ENCODE results near the gene VPS9D1.

VPS9D1 gene

GRCh38 chr16:89764711-89765201, 44.1 kb upstream of the VPS9D1 start:
- Histone ChIP-seq H3K4me1 (ENCODE audit: insufficient read depth, low read length, severe bottlenecking) (peaks cover 15% of the 10 kb centered on the region), H3K4me2 (ENCODE audit: low read length) (peak overlapping the region; percentile 32; the same call in 1 of the 2 replicates), H2AFZ (ENCODE audit: low read length) (no peak overlapping the region), H3F3A (ENCODE audit: insufficient read depth, low read length) (no peaks in the 10 kb centered on the region), H3K27me3 (ENCODE audit: insufficient read depth, low read length) (no peaks in the 10 kb centered on the region), H3K27ac (ENCODE audit: low read depth, low read length, poor library complexity, severe bottlenecking) (peak overlapping the region; percentile 88), H3K4me3 (ENCODE audit: low read depth, low read length, poor library complexity, severe bottlenecking) (no peak overlapping the region), H3K36me3 (ENCODE audit: insufficient read depth, low read length) (peaks cover 98% of the 10 kb centered on the region), H3K9ac (ENCODE audit: low read length) (no peak overlapping the region; the same call in 1 of the 2 replicates), H4K20me1 (ENCODE audit: insufficient read depth, low read length) (no peaks in the 10 kb centered on the region), H3K79me2 (ENCODE audit: insufficient read depth, low read length) (no peaks in the 10 kb centered on the region), H3K9me3 (ENCODE audit: low read length) (no peaks in the 10 kb centered on the region), H3K9me2 (ENCODE audit: low read depth, low read length) (no peaks in the 10 kb centered on the region)
- TF ChIP-seq EZH2 (IDR thresholded peaks at IDR 0.05; ENCODE audit: borderline replicate concordance, low read length) (no peak), CTCF (IDR thresholded peaks at IDR 0.05; ENCODE audit: low read length) (no peak)

GRCh38 chr16:89761304-89761922, 40.7 kb upstream of the VPS9D1 start:
- H2AFZ ChIP-seq (ENCODE audit: low read length), result no peak overlapping the region
- no peaks in the 10 kb centered on the region for H3K27me3 ChIP-seq (ENCODE audit: insufficient read depth, low read length)
- H3K9me2 ChIP-seq (ENCODE audit: low read depth, low read length), result no peaks in the 10 kb centered on the region
- no peaks in the 10 kb centered on the region for H4K20me1 ChIP-seq (ENCODE audit: insufficient read depth, low read length)
- no peaks in the 10 kb centered on the region for H3K9me3 ChIP-seq (ENCODE audit: low read length)
- no peak overlapping the region for H3K4me2 ChIP-seq (ENCODE audit: low read length)
- no peak overlapping the region for H3K27ac ChIP-seq (ENCODE audit: low read depth, low read length, poor library complexity, severe bottlenecking)
- TF ChIP-seq CTCF (IDR thresholded peaks at IDR 0.05; ENCODE audit: low read length), result no peak
- no peak for TF ChIP-seq EZH2 (IDR thresholded peaks at IDR 0.05; ENCODE audit: borderline replicate concordance, low read length)
- peaks cover 97% of the 10 kb centered on the region for H3K36me3 ChIP-seq (ENCODE audit: insufficient read depth, low read length)
- peaks cover 15% of the 10 kb centered on the region for H3K4me1 ChIP-seq (ENCODE audit: insufficient read depth, low read length, severe bottlenecking)
- H3F3A ChIP-seq (ENCODE audit: insufficient read depth, low read length), result no peaks in the 10 kb centered on the region
- H3K79me2 ChIP-seq (ENCODE audit: insufficient read depth, low read length), result 0 out of 2 replicates have a peak, but pooled peaks cover 3% of the 10 kb centered on the region
- H3K4me3 ChIP-seq (ENCODE audit: low read depth, low read length, poor library complexity, severe bottlenecking), result no peak overlapping the region
- H3K9ac ChIP-seq (ENCODE audit: low read length), result no peak overlapping the region

GRCh38 chr16:89759746-89760340, 39.1 kb upstream of the VPS9D1 start:
- no peak for TF ChIP-seq CTCF (IDR thresholded peaks at IDR 0.05; ENCODE audit: low read length)
- TF ChIP-seq EZH2 (IDR thresholded peaks at IDR 0.05; ENCODE audit: borderline replicate concordance, low read length), result no peak
- Histone ChIP-seq H2AFZ (ENCODE audit: low read length) (no peak overlapping the region), H3K9ac (ENCODE audit: low read length) (no peak overlapping the region), H3K79me2 (ENCODE audit: insufficient read depth, low read length) (0 out of 2 replicates have a peak, but pooled peaks cover 3% of the 10 kb centered on the region), H3K9me2 (ENCODE audit: low read depth, low read length) (no peaks in the 10 kb centered on the region), H3K36me3 (ENCODE audit: insufficient read depth, low read length) (peaks cover 93% of the 10 kb centered on the region), H3K4me1 (ENCODE audit: insufficient read depth, low read length, severe bottlenecking) (peaks cover 5% of the 10 kb centered on the region), H3F3A (ENCODE audit: insufficient read depth, low read length) (no peaks in the 10 kb centered on the region), H4K20me1 (ENCODE audit: insufficient read depth, low read length) (no peaks in the 10 kb centered on the region), H3K27ac (ENCODE audit: low read depth, low read length, poor library complexity, severe bottlenecking) (no peak overlapping the region), H3K9me3 (ENCODE audit: low read length) (no peaks in the 10 kb centered on the region), H3K4me2 (ENCODE audit: low read length) (no peak overlapping the region), H3K4me3 (ENCODE audit: low read depth, low read length, poor library complexity, severe bottlenecking) (no peak overlapping the region), H3K27me3 (ENCODE audit: insufficient read depth, low read length) (no peaks in the 10 kb centered on the region)

Measured in OCI-LY1 (cell line).